Panc1 (cell line): ENCODE measurements around the gene TMEM244. TPM values are rescaled to one million over a fixed set of nuclear protein-coding genes. Genes with fewer than 3 reads are reported as not detected.

Experiments
- ATAC-seq: fragments of 200-7000 bp; cut with Tn5 transposase; 2 replicates; pipeline ENCODE4 v1.9.1; 2020; ENCODE audit warnings: mild to moderate bottlenecking, moderate library complexity
- BruUV-seq: library from RNA; stranded (reverse); fragments of 400-500 nt; replicated peaks from 2 replicates; lab custom pipeline; 2021; lab: Mats Ljungman, UMichigan
- CTCF ChIA-PET: fragments of 300-600 bp; sonication (Branson Sonifier 250); formaldehyde crosslinking; loops from one replicate; lab custom pipeline; 2022; ENCODE audit warnings: antibody characterized with exemption; lab: Charles Lee
- POLR2A ChIA-PET: fragments of 300-600 bp; sonication (Branson Sonifier 250); formaldehyde crosslinking; loops from one replicate; lab custom pipeline; 2022; ENCODE audit warnings: antibody characterized with exemption; lab: Charles Lee
- DNase-seq: peaks from one replicate; pipeline ENCODE4 v3.0.0-alpha.2; 2010; ENCODE audit warnings: low read depth, low spot score
- H3K27ac ChIP-seq: 2 replicates; pipeline ENCODE4 v1.5.1; 2011; ENCODE audit warnings: mild to moderate bottlenecking, low read length, inconsistent platforms
- H3K27me3 ChIP-seq: fragments of 200-500 bp; sonication (Bioruptor generic); 2 replicates; pipeline ENCODE4 v1.6.0; 2014; ENCODE audit warnings: low read length, inconsistent platforms; ENCODE audit not compliant: control insufficient read depth, insufficient read depth
- H3K36me3 ChIP-seq: fragments of 200-500 bp; sonication (Bioruptor generic); 2 replicates; pipeline ENCODE4 v1.5.1; 2014; ENCODE audit warnings: inconsistent platforms, mild to moderate bottlenecking, low read length, moderate library complexity; ENCODE audit not compliant: control insufficient read depth, insufficient read depth
- H3K4me1 ChIP-seq: 2 replicates; pipeline ENCODE4 v1.5.1; 2011; ENCODE audit warnings: inconsistent platforms, mild to moderate bottlenecking, low read length, moderate library complexity; ENCODE audit not compliant: control insufficient read depth, insufficient read depth
- H3K4me3 ChIP-seq, 2 experiments: 2 replicates each; pipeline ENCODE4 v1.5.1; 2011 to 2012; ENCODE audit warnings: low read depth in 2 of 2, low read length in 2 of 2, mild to moderate bottlenecking in 2 of 2, inconsistent platforms in 1 of 2, moderate library complexity in 1 of 2
- H3K9me3 ChIP-seq: fragments of 200-500 bp; sonication (Bioruptor generic); 2 replicates; pipeline ENCODE4 v1.5.1; 2014; ENCODE audit warnings: low read depth, mild to moderate bottlenecking, inconsistent platforms, low read length, moderate library complexity; ENCODE audit not compliant: control insufficient read depth, insufficient read depth
- CTCF ChIP-seq: fragments of 450-650 bp; IDR thresholded peaks from 2 replicates; pipeline ENCODE4 v1.5.1; 2017; ENCODE audit warnings: mild to moderate bottlenecking
- POLR2AphosphoS5 ChIP-seq: IDR thresholded peaks from 2 replicates; pipeline ENCODE4 v1.6.1; 2012; ENCODE audit warnings: mild to moderate bottlenecking, low read depth, low read length, moderate library complexity
- SIN3A ChIP-seq: IDR thresholded peaks from 2 replicates; pipeline ENCODE4 v1.6.1; 2012; ENCODE audit warnings: low read depth, mild to moderate bottlenecking, low read length, moderate library complexity, borderline replicate concordance; ENCODE audit not compliant: insufficient read depth
- TCF7L2 ChIP-seq: IDR thresholded peaks from 2 replicates; pipeline ENCODE4 v1.6.1; 2011; ENCODE audit warnings: mild to moderate bottlenecking, low read depth, low read length, inconsistent platforms
- in situ Hi-C: cut with HindIII; loops from 2 replicates; pipeline ENCODE4 v1.10.0; 2016; ENCODE audit warnings: low sequenced_read_pairs, low pct_unique_long_range_greater_than_20kb
- intact Hi-C: fragments of 100-400 bp; cut with micrococcal nuclease; formaldehyde crosslinking; loops from one replicate; pipeline ENCODE4 v1.10.0; 2022; ENCODE audit not compliant: unreplicated experiment
- total RNA-seq: library from RNA; stranded (reverse); gene quantifications from one replicate; pipeline ENCODE4 v1.2.1, GENCODE V29; 2021; ENCODE audit not compliant: unreplicated experiment
- TF ChIP-seq, protein P1 (sequence below), 2 experiments: IDR thresholded peaks; 2 replicates each; pipeline ENCODE4 v1.6.1; 2011 to 2012; ENCODE audit warnings: low read depth in 2 of 2, control low read depth in 1 of 2, low read length in 1 of 2, mild to moderate bottlenecking in 1 of 2, moderate library complexity in 1 of 2; ENCODE audit not compliant: insufficient read depth in 1 of 2

Gene TMEM244
- total RNA-seq, 1 experiment from 2014 or later = not detected

DNA sequence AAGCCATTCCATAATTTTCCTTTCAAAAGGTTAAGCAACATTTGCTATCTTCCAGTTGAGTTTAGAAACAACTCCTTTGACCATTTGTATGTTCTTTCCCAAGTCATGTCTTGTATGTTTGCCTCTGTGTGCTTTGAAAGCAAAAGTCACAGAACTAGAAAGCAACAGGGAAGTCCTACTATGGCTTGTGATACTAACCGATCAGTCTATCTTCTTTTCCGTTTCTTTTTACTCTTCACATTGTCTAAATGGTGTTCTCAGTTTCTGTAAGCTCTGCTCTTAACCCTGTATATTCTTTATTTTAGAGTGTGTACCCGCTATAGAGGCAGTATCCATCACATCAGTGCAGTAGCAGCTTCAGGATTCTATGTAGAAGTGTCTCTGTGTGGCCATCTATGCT lies 32.9 kb downstream of the TMEM244 start:
- no peak for DNase-seq
- no peaks in the 10 kb centered on the region for H3K9me3 ChIP-seq
- H3K4me1 ChIP-seq = no peaks in the 10 kb centered on the region
- no TSS peak for BruUV-seq
- no peaks in the 10 kb centered on the region for H3K27me3 ChIP-seq
- CTCF ChIA-PET = no interaction called here
- no peaks in the 10 kb centered on the region for H3K36me3 ChIP-seq
- no peak for ATAC-seq
- intact Hi-C loops (no loop called here), in situ Hi-C loops (no loop called here)
- H3K27ac ChIP-seq = no peak overlapping the region
- no peak overlapping the region for H3K4me3 ChIP-seq
- POLR2A ChIA-PET = no interaction called here
- TF ChIP-seq TCF7L2 = no peak
- TF ChIP-seq, protein P1, sequence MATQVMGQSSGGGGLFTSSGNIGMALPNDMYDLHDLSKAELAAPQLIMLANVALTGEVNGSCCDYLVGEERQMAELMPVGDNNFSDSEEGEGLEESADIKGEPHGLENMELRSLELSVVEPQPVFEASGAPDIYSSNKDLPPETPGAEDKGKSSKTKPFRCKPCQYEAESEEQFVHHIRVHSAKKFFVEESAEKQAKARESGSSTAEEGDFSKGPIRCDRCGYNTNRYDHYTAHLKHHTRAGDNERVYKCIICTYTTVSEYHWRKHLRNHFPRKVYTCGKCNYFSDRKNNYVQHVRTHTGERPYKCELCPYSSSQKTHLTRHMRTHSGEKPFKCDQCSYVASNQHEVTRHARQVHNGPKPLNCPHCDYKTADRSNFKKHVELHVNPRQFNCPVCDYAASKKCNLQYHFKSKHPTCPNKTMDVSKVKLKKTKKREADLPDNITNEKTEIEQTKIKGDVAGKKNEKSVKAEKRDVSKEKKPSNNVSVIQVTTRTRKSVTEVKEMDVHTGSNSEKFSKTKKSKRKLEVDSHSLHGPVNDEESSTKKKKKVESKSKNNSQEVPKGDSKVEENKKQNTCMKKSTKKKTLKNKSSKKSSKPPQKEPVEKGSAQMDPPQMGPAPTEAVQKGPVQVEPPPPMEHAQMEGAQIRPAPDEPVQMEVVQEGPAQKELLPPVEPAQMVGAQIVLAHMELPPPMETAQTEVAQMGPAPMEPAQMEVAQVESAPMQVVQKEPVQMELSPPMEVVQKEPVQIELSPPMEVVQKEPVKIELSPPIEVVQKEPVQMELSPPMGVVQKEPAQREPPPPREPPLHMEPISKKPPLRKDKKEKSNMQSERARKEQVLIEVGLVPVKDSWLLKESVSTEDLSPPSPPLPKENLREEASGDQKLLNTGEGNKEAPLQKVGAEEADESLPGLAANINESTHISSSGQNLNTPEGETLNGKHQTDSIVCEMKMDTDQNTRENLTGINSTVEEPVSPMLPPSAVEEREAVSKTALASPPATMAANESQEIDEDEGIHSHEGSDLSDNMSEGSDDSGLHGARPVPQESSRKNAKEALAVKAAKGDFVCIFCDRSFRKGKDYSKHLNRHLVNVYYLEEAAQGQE (IDR thresholded peaks at IDR 0.05; ENCODE audit: insufficient read depth in 1 of 2, low read depth in 2 of 2, low read length in 1 of 2) = no peak
- TF ChIP-seq POLR2AphosphoS5 = no peak
- TF ChIP-seq CTCF = no peak
- TF ChIP-seq SIN3A = no peak

- intact Hi-C loops = no loop called here
- no peak overlapping the region for H3K4me3 ChIP-seq
- POLR2A ChIA-PET = no interaction called here
- TF ChIP-seq POLR2AphosphoS5 (no peak), SIN3A (no peak), TCF7L2 (no peak), CTCF (no peak)
- TF ChIP-seq, protein P1 (IDR thresholded peaks at IDR 0.05; ENCODE audit: insufficient read depth in 1 of 2, low read depth in 2 of 2, low read length in 1 of 2) = no peak
- in situ Hi-C loops = no loop called here
- no peaks in the 10 kb centered on the region for H3K27me3 ChIP-seq
- DNase-seq (no peak), ATAC-seq (no peak)
- no peaks in the 10 kb centered on the region for H3K4me1 ChIP-seq
- no peaks in the 10 kb centered on the region for H3K9me3 ChIP-seq
- no peak overlapping the region for H3K27ac ChIP-seq
- no TSS peak for BruUV-seq
- no peaks in the 10 kb centered on the region for H3K36me3 ChIP-seq
- CTCF ChIA-PET = no interaction called here
Measured at GRCh38 chr6:129818251-129818650, 42.9 kb downstream of the TMEM244 start.
